Measurements from ENCODE around the gene SRPK3.

DNA sequence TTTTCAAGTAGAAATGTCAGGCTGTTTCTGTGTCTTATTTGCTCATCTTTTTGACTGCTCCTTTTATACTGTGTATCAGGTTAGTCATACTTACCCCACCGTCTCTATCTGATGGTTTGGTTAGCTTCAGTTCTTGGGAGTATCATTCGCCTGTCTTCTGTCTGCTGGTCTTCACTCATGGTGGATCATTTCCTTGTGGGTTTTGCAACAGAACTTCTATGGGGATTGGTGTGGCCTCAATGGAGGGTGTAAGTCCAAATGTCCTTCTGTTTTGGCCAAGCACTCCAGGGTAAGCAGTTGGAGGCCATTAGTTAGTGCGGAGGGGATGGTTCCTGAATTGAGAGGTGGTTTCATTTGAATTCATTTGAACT lies 49.0 kb upstream of the SRPK3 start:
- TF ChIP-seq SIN3A (IDR thresholded peaks at IDR 0.05; ENCODE audit: borderline replicate concordance, insufficient read depth, low read depth, low read length), result no peak
- TF ChIP-seq, protein P1, sequence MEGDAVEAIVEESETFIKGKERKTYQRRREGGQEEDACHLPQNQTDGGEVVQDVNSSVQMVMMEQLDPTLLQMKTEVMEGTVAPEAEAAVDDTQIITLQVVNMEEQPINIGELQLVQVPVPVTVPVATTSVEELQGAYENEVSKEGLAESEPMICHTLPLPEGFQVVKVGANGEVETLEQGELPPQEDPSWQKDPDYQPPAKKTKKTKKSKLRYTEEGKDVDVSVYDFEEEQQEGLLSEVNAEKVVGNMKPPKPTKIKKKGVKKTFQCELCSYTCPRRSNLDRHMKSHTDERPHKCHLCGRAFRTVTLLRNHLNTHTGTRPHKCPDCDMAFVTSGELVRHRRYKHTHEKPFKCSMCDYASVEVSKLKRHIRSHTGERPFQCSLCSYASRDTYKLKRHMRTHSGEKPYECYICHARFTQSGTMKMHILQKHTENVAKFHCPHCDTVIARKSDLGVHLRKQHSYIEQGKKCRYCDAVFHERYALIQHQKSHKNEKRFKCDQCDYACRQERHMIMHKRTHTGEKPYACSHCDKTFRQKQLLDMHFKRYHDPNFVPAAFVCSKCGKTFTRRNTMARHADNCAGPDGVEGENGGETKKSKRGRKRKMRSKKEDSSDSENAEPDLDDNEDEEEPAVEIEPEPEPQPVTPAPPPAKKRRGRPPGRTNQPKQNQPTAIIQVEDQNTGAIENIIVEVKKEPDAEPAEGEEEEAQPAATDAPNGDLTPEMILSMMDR (IDR thresholded peaks at IDR 0.05), result no peak
- TF ChIP-seq POLR2AphosphoS5 (IDR thresholded peaks at IDR 0.05; ENCODE audit: low read depth, low read length), result no peak
- TF ChIP-seq TCF7L2 (IDR thresholded peaks at IDR 0.05; ENCODE audit: low read depth, low read length), result no peak

Data from Panc1 (cell line).